Globus pallidus (tissue), 1 donor: ENCODE results near the gene GIGYF2.
"Not testable (repeated sequence)": the region's sequence is repeated elsewhere in the genome, so short reads cannot be mapped to it uniquely, and the experiment has no call there.

Experiments used
- DNase-seq: peaks from one replicate; pipeline ENCODE4 v3.0.0-alpha.2; 2015; ENCODE audit warnings: low spot score

The GIGYF2 gene

DNA sequence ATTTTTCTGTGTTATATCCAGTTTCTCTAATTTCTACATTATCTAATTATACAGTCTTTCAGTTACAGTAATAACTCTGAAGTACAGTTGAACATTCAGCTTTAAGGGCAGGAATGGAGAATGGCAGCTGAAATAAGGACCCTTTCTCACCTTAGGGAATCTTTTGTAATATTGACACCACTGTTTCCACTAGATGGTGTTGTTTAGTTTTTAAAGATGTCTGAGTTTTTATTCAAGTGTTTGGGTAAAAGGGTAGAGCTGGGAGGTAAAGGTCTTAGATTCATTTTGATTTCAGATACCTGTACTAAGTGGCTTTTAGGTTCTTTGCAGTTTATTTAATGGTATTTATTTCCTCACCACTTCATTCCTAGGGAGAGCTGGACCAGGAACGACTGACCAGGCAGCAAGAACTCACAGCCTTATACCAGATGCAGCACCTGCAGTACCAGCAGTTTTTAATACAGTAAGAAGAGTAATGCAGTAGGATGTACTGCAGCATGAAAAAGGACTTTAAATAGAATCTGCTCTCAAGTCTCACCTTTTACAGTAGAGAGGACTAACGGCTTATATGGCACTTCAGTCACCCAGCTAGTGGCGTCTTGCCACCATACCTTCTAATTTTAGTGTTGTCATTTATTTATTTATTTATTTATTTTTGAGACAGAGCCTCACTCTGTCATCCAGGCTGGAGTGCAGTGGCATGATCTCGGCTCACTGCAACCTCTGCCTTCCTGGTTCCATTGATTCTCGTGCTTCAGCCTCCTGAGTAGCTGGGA, 112.4 kb downstream of the GIGYF2 start:
- DNase-seq, result no peak

DNA sequence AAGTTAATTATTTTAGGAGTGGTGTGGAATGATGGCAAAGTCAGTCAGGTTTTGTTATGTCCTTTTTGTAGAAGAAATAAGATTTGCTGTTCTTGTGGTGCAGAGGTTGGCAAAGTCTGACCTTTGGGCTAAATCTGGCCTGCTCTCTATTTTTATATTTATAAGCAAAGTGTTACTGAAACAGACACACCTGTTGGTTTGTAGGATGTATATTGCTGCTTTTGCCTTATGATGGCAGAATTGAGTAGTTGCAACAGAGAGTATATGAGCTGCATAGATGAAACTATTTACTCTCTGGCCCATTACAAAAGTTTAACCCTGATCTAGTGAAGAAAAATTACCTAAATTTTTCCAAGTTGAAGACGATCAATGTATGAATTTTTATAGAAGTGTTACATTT, 113.3 kb downstream of the GIGYF2 start:
- DNase-seq, result no peak

DNA sequence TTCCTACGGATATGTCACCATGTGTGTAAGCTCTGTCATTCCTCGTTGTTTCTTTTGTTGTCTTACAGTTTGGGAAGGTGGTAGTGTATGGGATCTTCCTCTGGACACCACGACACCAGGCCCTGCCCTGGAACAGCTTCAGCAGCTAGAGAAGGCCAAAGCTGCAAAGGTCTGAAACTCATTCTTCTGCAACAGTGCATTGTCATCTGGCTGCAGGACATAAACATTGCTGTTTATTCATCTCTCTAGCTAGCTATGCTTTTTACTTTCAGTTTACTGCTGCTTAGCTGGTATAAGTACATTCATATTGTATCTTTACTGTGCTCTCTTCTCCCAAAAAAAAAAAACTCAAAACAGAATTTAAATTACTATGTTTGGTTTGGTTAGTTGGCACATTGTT, 118.4 kb downstream of the GIGYF2 start:
- no peak for DNase-seq

DNA sequence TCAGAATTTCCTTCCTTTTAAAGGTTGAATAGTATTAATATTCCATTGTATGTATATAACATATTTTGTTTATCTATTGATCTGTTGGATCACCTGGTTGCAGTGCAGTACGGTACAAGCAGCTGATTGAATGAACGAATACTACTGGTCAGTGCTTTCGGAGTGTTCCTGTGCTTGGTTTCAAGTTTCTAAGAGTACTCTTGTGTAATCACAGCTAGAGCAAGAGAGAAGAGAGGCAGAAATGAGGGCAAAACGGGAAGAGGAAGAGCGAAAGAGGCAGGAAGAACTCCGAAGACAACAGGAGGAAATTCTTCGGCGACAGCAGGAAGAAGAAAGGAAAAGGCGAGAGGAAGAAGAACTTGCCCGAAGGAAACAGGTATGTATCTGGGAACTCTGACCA, 119.5 kb downstream of the GIGYF2 start:
- DNase-seq, result no peak

DNA sequence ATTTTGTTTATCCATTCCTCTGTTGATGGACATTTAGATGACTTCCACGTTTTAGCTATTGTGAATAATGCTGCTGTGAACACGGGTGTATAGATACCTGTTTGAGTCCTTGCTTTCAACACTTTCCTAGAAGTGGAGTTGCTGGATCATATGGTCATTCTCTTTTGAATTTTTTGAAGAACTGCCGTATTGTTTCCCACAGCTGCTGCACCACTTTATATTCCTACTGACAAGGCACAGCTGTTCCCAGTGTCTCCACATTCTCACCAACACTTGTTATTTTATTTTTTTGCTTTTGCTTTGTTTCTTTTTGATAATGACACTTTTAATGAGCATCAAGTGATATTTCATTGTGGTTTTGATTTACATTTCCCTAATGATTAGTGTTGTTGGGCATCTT, 120.6 kb downstream of the GIGYF2 start:
- no peak for DNase-seq

DNA sequence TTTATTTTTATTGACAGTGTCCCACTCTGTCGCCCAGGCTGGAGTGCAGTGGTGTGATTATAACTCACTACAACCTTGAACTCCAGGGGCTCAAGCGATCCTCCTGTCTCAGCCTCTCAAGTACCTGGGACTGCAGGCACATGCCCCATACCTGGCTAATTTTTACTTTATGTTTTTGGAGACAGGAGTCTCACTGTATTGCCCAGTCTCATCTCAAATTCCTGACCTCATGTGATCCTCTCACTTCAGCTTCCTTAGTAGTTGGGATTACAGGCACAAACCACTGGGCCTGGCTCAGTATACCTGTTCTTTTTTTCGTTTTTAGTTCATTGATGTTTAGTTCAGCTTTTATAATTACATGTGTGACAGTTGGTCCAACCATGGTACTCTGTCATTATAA, 132.9 kb downstream of the GIGYF2 start:
- no peak for DNase-seq

DNA sequence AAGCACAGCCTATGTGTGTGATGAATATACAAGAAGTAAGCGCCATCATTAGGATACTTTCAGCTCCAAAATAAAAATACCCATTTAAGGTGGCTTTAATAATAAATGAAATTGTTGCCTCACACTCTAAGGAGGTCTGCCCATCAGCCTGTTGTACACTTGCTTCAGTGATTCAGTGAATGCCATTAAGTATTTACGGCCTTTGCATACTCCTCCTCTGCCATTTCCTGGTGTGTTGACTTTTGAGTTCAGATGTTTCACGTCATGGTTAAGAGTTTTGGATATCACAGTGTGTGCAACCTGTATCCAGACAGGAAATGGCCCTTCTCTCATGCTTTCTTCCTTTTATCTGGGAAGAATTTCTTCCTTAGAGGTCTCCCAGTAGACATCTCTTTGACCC, 134.4 kb downstream of the GIGYF2 start:
- DNase-seq, result no peak

DNA sequence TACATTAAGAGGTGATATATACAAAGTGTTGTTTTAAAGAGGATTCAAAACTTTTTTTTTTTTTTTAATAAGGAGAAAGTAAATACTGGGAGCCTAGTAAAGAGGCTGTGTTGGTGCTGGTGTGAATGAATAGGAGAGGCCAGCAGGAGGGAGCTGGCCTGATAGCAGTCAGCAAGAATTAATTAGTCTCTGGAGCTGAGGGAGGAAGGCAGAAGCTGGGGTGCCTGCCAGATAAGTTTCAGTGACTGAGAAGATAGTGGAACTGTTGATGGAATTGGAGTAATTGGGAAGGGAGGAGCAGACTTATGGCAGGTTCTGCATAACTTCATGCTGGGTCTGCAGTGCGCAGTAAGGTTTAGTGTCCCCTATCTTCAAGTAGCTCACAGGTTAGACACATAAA, 136.7 kb downstream of the GIGYF2 start:
- DNase-seq, result no peak

DNA sequence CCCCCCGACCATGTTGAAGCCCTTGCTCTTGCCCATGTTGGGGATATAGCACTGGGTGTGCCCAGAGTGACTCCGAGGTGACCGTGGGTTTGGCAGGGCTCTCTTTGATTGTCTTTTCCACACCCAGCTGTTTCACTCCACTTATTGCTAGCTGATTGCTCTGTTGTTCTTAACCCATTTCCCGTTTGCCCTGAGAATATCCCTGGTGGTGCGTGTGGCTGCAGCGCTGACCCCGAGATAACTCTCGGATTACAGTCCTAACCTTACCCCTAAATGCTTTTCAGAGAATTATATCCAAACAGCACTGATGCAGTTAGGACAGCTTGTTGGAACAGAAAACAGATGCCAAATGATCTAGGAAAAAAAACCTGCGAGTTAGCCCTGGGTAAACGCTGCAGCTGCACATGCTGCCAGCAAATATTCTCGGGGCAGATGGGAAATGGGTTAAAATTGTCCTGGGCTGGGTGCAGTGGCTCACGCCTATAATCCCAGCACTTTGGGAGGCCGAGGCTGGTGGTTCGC, 138.6 kb downstream of the GIGYF2 start:
- DNase-seq, result no peak

DNA sequence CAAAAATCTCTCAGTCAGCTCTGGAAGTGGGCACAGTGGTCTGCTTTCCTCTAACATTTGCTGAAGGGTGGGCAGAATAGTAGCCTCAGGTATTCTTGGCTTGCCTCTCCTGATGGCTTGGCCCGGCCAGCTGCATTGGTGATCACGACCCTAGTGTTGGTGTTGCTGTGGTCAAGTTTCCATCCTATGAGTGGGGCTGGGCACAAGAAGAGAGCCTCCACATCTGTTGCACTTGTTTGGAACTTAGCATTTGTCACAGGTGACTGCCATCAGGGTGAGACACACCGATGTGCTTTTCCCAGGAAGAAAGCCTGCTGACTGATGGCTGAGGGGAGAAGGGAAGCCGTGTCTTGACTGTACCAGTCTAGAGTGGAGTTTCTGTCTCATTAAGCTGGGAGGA, 139.8 kb downstream of the GIGYF2 start:
- no peak for DNase-seq

DNA sequence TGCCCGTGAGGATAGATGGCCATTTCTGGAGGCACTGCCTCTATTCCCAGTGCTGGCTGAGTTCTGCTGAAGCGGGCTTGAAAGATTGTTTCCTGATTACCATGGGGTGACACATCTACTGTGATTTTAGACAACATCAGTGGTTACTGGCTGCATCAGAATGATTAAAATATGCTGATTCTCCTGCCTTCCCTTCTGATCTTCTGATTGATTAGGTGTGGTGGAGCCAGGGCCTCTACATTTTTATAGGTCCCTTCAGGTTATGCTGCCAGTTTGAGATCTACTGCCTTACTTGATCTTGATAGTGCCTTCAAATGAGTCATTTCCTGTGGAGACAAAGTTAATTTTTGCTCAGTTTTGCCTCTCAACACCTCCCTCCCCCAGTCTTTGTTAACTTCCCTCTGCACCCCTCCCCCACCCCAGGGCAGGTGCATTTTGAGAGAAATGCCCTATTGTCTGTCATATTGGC, 141.3 kb downstream of the GIGYF2 start:
- no peak for DNase-seq

DNA sequence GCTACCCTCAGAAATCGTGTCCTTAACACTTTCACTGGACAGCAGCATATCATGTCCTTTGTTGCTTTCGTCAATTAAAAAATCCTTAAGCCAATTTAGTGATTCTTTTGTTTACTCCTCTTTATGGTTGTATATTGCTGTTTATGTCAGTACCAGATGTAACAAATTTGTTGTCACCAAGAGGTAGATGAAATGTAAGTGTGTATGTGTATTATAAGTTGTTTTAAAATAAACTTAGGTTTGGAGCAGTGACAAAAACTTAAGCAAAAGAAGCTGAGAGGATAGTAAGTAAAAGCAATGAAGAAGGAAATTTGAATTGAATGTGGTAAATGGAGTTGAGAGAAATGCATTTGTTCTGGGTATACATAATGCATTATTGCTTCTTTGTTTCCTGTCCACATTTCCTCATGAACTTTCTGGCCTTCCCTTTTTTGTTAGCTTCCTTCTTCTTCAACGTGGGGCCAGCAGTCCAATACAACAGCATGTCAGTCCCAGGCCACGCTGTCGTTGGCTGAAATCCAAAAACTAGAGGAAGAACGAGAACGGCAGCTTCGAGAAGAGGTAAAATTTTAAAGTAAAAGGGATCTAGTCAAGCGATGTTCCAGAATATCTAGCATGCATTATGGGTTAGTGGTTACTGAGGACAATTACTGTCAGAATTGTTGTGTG, 142.4 kb downstream of the GIGYF2 start:
- DNase-seq, result peak; percentile 76

DNA sequence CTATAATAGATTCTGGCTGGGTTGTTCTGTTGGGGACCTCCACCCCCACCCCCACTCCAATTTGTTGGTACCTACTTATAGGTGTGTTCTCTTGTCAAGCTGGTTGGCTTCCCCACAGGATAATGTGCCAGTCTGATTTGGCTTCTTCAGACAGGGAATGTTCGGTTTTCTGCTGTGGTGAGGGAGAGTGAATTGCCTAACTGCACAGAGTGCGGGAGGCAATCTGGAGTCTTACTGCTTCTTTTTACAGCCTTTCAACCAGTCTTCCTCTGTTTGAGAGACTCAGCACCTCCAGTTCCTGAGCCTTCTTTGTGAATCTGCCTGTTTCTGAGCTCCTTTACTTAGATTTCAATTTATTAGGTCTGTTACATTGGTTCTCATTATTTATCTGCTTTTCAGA, 145.6 kb downstream of the GIGYF2 start:
- DNase-seq, result no peak

DNA sequence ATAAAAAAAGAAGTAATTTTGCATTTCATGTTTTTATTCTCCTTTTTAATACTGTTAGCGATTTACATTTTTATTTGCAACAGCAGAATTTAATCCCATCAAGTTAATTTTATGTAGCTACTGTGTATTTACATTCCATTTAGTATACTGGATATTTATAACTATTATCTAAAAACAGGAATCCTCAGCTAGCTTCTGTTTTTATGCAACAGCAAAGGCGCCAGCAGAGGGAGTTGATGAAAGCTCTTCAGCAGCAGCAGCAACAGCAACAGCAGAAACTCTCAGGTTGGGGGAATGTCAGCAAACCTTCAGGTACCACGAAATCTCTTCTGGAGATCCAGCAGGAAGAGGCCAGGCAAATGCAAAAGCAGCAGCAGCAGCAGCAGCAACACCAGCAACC, 146.7 kb downstream of the GIGYF2 start:
- DNase-seq, result no peak

DNA sequence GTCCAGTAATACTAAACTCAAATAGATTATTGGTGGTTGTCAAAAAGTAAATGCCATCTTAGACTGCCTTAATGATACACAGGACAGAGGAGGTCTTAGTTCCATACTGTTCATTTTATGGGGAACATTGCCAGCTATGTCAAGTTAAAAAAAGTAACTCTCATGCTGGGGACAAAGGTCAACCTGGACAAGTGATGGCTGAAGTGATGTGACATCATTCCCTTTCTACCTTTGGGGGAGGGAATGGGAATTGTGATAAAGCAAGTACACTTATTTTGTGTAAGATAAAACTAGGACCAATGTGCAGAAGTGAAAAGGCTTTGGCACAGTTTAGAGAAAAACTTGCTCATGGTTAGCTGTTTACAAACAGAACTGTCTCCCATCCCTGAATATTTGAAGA, 148.9 kb downstream of the GIGYF2 start:
- DNase-seq, result no peak

DNA sequence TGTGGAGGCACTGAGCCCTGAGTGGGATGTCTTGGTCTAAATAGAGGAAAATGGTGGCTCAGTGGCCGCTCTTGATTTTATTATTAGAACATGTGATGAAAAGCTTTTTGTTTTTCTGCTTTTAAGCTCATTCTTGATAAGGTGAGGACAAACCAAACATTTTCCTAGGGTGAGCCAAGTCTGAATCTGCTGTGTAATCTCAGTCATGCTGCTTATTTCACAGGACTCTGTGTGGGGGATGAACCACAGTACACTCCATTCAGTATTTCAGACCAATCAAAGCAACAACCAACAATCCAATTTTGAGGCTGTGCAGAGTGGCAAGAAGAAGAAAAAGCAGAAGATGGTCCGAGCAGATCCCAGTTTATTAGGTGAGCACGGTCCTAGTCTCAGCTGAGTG, 152.9 kb downstream of the GIGYF2 start:
- DNase-seq, result no peak

DNA sequence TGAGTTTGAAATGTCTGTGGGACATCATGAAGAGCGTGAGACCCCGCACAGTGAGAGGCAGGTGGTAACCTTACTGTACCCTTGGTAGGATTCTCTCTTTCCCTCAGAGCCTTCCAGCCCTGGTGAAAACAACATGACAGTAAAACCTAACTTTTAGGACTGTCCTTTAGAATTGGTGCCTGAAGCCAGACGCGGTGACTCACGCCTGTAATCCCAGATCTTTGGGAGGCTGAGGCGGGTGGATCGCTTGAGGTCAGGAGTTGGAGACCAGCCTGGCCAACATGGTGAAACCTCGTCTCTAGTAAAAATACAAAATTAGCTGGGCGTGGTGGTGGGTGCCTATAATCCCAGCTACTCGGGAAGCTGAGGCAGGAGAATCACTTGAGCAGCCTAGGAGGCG, 154.9 kb downstream of the GIGYF2 start:
- DNase-seq, result not testable (repeated sequence)

DNA sequence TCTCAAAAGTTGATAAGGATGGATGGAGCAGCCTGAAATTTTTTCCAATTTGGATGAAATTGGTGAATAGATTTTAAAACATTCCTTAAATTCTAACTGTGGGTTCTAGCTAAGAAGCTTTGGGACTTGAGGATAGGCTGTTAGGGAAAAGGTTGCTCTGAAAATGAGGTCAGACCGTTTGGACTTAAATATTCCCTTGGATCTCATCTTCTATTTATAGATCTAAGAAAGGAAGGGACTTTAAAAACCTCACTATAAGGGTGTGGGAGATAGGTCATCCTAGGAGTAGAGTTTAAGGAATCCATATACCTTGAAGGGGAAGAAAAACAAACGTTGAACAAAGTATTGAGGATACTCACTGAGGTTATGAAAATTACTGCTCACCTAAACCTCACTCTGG, 155.5 kb downstream of the GIGYF2 start:
- DNase-seq, result no peak

DNA sequence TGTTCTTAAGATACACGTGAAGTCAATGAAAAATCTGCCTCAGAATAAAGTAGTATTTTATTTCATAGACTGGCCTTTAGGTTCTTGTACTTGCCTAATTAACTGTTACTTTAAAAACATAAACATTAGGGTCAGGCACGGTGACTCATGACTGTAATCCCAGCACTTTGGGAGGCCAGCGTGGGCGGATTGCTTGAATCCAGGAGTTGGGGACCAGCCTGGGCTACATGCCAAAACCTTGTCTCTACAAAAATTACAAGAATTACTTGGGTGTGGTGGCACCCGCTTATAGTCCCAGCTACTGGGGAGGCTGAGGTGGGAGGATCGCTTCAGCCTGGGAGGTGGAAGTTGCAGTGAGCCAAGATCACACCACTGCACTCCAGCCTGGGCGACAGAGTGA, 157.0 kb downstream of the GIGYF2 start:
- DNase-seq, result no peak

DNA sequence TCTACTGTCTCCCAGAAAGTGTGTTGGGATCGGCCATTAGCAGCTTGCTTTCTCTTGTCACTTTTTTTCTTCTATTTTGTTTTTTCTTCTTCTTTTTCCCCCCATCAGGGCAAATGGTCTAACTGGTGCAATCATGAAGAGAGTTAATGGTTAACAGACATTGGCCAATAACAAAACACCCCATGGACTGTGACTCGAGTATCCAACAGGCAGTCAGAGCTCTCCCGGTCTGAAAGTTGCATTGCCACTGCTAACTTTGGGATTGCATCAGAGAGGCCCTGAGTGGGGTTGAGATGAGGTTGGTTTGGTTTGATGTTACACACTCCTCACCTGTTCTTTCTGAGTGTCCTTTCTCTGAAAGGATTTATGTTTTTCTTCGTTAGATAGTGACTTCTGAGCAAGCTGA, 160.0 kb downstream of the GIGYF2 start:
- DNase-seq, result no peak

DNA sequence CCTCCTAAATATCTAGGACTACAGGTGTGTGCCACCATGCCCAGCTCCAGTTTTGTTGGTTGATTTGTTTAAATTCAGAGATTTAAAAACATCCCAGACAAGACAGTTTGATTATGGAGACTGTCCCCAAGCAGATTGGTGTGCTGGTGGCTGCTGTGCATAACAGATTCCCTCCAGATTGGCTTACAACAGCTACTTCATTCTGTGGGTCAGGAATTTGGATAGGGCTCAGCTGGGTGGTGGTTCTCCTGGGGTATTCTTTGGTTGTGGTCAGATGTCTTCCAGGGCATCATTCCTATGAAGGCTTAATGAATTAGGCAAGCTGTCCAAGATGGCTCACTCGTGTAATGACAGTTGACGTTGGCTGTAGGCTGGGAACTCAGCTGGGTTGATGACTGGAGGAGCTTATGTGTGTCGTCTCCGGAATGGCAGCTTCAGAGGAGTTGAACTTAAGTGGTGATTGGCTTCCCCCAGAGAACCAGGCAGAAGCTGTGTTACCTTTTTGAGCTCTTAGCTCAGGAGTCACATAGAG, 162.3 kb downstream of the GIGYF2 start:
- DNase-seq, result no peak

DNA sequence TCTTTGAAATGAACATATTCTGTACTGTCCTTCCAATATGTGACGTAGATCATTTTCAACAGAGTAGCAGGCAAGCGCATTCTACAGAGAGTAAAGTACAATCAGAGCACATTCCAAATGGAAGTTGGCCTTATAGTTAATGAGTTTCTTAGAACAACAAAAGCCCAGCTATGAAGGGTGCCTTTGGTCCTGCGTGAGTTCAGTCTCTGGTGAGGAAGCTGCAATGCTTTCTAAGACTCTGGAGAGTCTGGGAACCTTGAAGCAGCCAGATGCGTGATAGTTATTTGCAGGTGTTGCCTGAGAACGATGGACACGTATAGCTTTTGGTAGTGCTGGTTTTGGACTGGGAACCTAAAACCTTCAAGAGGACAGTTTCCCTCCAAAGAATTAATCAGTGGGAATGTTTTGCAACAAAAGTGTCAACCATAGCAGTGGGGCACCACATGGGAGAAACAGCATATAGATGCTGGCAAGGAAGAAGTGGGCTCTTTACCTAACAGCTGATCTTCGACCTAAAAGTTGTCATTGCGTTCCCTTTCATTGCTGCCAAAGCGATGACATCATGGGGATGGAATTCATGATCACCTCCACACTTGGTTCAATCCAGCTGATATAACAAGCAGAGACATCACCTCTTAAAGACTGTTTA, 163.6 kb downstream of the GIGYF2 start:
- no peak for DNase-seq

DNA sequence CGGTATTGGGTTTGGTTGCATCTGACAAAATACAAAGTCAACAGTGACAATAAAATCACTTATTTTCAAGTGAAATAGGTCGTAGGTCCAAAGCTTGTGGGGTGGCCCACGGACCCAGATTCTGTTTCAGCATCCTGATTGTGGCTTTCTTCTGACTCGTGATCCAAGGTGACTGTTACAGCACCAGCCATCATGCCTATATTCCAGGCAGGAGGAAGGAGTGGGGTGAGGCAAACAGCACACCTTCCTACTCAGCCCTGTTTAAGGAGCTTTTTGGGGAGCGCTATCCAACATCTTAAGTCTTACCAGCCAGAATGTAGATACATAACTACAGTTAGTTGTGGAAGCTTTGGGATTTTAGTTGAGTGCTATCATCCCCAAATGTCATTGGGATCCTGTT, 164.2 kb downstream of the GIGYF2 start:
- no peak for DNase-seq
